GM10248 (cell line): ENCODE results near the gene GRID1.

Source experiments
- CTCF ChIA-PET: fragments of 300-600 bp; sonication (Branson Sonifier 250); formaldehyde crosslinking; extraction: SDS; loops from one replicate; lab custom pipeline; 2021; ENCODE audit warnings: antibody characterized with exemption; lab: Yijun Ruan, JAX
- POLR2A ChIA-PET: fragments of 350-650 bp; sonication (Branson Sonifier 250); formaldehyde crosslinking; extraction: SDS; loops from one replicate; lab custom pipeline; 2020; ENCODE audit warnings: antibody characterized with exemption; lab: Yijun Ruan, JAX
- DNase-seq: peaks from one replicate; pipeline ENCODE4 v3.0.0; 2012; ENCODE audit errors: extremely low spot score
- TF ChIP-seq, protein P1 (sequence below): IDR thresholded peaks from 2 replicates; pipeline ENCODE4 v1.5.1; 2012; ENCODE audit warnings: mild to moderate bottlenecking, low read depth; ENCODE audit errors: extremely low read depth, missing control alignments, control extremely low read depth

The GRID1 gene

GRCh38 chr10:86373251-86373650 lies 6.7 kb upstream of the GRID1 start:
- no peak for DNase-seq
- TF ChIP-seq, protein P1, sequence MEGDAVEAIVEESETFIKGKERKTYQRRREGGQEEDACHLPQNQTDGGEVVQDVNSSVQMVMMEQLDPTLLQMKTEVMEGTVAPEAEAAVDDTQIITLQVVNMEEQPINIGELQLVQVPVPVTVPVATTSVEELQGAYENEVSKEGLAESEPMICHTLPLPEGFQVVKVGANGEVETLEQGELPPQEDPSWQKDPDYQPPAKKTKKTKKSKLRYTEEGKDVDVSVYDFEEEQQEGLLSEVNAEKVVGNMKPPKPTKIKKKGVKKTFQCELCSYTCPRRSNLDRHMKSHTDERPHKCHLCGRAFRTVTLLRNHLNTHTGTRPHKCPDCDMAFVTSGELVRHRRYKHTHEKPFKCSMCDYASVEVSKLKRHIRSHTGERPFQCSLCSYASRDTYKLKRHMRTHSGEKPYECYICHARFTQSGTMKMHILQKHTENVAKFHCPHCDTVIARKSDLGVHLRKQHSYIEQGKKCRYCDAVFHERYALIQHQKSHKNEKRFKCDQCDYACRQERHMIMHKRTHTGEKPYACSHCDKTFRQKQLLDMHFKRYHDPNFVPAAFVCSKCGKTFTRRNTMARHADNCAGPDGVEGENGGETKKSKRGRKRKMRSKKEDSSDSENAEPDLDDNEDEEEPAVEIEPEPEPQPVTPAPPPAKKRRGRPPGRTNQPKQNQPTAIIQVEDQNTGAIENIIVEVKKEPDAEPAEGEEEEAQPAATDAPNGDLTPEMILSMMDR, result no peak
- CTCF ChIA-PET, result interaction anchor here (1.6 to 1.9 kb wide), 2 partner anchors 8 to 11 kb away, joined by 4 read pairs; no protein-coding TSS in a partner anchor
- POLR2A ChIA-PET, result no interaction called here

GRCh38 chr10:86372784-86373239 lies 6.2 kb upstream of the GRID1 start:
- ChIA-PET CTCF (interaction anchor here (1.6 to 1.9 kb wide), 3 partner anchors 8 to 213 kb away, joined by 3 to 4 read pairs (median 4); no protein-coding TSS in a partner anchor), POLR2A (no interaction called here)
- TF ChIP-seq, protein P1, result no peak
- no peak for DNase-seq

- TF ChIP-seq, protein P1, result no peak
- ChIA-PET POLR2A (no interaction called here), CTCF (interaction anchor here (1.2 to 1.9 kb wide), 3 partner anchors 9 to 213 kb away, joined by 3 to 4 read pairs (median 3); no protein-coding TSS in a partner anchor)
- DNase-seq, result no peak
Observed at GRCh38 chr10:86372119-86372783, 5.7 kb upstream of the GRID1 start.

GRCh38 chr10:86371691-86372090 lies 5.1 kb upstream of the GRID1 start:
- no peak for DNase-seq
- ChIA-PET POLR2A (no interaction called here), CTCF (interaction anchor here (1.2 to 1.9 kb wide), 3 partner anchors 9 to 214 kb away, joined by 3 to 4 read pairs (median 3); no protein-coding TSS in a partner anchor)
- TF ChIP-seq, protein P1, result no peak

GRCh38 chr10:86371116-86371515 lies 4.5 kb upstream of the GRID1 start:
- POLR2A ChIA-PET, result no interaction called here
- CTCF ChIA-PET, result interaction anchor here (1.2 to 1.9 kb wide), 4 partner anchors 9 to 215 kb away, joined by 3 to 5 read pairs (median 4); no protein-coding TSS in a partner anchor
- TF ChIP-seq, protein P1, result no peak

DNA sequence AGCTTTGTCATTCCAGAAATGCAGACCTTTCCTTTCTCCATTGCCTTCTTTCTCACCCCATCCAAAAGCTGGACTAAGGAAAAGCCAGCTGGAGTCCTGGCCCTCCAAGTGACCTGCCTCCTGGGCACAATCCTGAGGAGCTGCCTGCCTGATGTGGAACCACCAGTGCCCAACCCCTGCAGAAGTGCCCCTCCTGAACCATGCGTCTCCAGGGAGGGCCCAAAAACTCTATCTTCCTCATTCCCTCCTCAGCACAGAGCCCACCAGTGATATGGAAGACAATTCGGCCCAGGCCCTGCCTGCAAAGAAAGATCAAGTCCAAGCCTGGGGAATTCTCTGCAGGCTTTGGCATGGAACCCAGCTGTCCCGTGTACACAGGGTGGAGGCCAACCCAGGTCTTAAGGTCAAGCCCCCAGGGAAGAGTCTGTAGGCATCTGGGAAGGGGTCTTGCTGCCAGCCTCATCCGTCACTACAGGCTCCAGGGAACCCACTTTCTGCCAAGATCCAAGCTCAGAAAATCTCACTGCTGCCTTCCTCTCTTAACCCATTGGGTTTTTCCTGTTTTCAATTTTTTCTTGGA lies 3.5 kb upstream of the GRID1 start:
- TF ChIP-seq, protein P1, result no peak
- ChIA-PET POLR2A (no interaction called here), CTCF (interaction anchor here (1.2 to 1.7 kb wide), 3 partner anchors 10 to 217 kb away, joined by 3 to 5 read pairs (median 4); no protein-coding TSS in a partner anchor)
- DNase-seq, result no peak

More at GRCh38 chr10:86371116-86371515, 4.5 kb upstream of the GRID1 start:
- no peak for DNase-seq
